Vagina (tissue), 2 donors: Measurements from ENCODE around the gene ZZZ3. TPM values are rescaled to one million over a fixed set of nuclear protein-coding genes. Genes with fewer than 3 reads are reported as not detected.

Source experiments
- DNase-seq, 2 donors: peaks; one replicate each; pipeline ENCODE4 v3.0.0-alpha.2; 2017; ENCODE audit errors: extremely low spot score in 2 of 2
- H3K27ac ChIP-seq: fragments of 200-600 bp; sonication (generic); one replicate; pipeline ENCODE4 v1.5.1; 2019
- H3K27me3 ChIP-seq: fragments of 200-600 bp; sonication (generic); one replicate; pipeline ENCODE4 v1.5.1; 2019
- H3K36me3 ChIP-seq, 2 donors: fragments of 200-600 bp; sonication (generic); one replicate each; pipeline ENCODE4 v1.5.1; 2017 to 2019
- H3K4me1 ChIP-seq: fragments of 200-600 bp; sonication (generic); one replicate; pipeline ENCODE4 v1.5.1; 2019
- H3K4me3 ChIP-seq, 2 donors: fragments of 200-600 bp; sonication (generic); 1 replicate in 1 of 2; 2 replicates in 1 of 2; pipeline ENCODE4 v1.5.1; 2016 to 2019
- H3K9me3 ChIP-seq: fragments of 200-600 bp; sonication (generic); one replicate; pipeline ENCODE4 v1.5.1; 2019
- CTCF ChIP-seq, 3 experiments: fragments of 450-650 bp in 2 of 3; fragments of 200-600 bp in 1 of 3; sonication (generic) in 1 of 3; IDR thresholded peaks; one replicate each; pipeline ENCODE4 v1.5.1; 2017 to 2019; ENCODE audit warnings: antibody characterized with exemption in 3 of 3, mild to moderate bottlenecking in 2 of 3, moderate library complexity in 2 of 3
- POLR2A ChIP-seq, 2 donors: fragments of 450-650 bp; IDR thresholded peaks; one replicate each; pipeline ENCODE4 v1.6.1; 2017; ENCODE audit warnings: antibody characterized with exemption in 2 of 2, mild to moderate bottlenecking in 2 of 2, moderate library complexity in 2 of 2
- POLR2AphosphoS5 ChIP-seq, 2 donors: sonication (generic); formaldehyde crosslinking; IDR thresholded peaks; one replicate each; pipeline ENCODE4 v1.9.0; 2017; ENCODE audit warnings: antibody characterized with exemption in 2 of 2, mild to moderate bottlenecking in 2 of 2, low read depth in 1 of 2; ENCODE audit not compliant: insufficient read depth in 1 of 2
- intact Hi-C: fragments of 100-400 bp; cut with DNase I; formaldehyde crosslinking; loops from one replicate; pipeline ENCODE4 v1.15.1; 2023
- small RNA-seq: library from RNA; depleted of rRNA; stranded (forward); fragments of <200 nt; gene quantifications from one replicate; pipeline ENCODE3, GENCODE V24; 2016
- total RNA-seq: library from RNA; depleted of rRNA; stranded (reverse); fragments of >200 nt; gene quantifications from one replicate; pipeline ENCODE4 v1.2.3, GENCODE V29; 2016

The ZZZ3 gene
- total RNA-seq, 1 donor from 2014 or later, result 63.1 TPM

- intact Hi-C loops, result no loop called here
Observed at GRCh38 chr1:77642941-77643340, 39.5 kb downstream of the ZZZ3 start.

GRCh38 chr1:77642196-77642595 lies 40.3 kb downstream of the ZZZ3 start:
- TF ChIP-seq POLR2A (IDR thresholded peaks at IDR 0.05), result no peak
- TF ChIP-seq POLR2AphosphoS5 (IDR thresholded peaks at IDR 0.05; ENCODE audit: insufficient read depth in 1 of 2, low read depth in 1 of 2), result no peak
- TF ChIP-seq CTCF (IDR thresholded peaks at IDR 0.05), result no peak
- H3K36me3 ChIP-seq, result peaks cover 0 to 19% of the 10 kb centered on the region in 2 donors
- intact Hi-C loops, result no loop called here

More at GRCh38 chr1:77642941-77643340, 39.5 kb downstream of the ZZZ3 start:
- Histone ChIP-seq H3K4me1 (no peaks in the 10 kb centered on the region), H3K36me3 (peaks cover 0 to 19% of the 10 kb centered on the region in 2 donors), H3K9me3 (no peaks in the 10 kb centered on the region), H3K27ac (no peak overlapping the region), H3K27me3 (no peaks in the 10 kb centered on the region), H3K4me3 (no peak overlapping the region)
- no peak for TF ChIP-seq CTCF (IDR thresholded peaks at IDR 0.05)
- TF ChIP-seq POLR2AphosphoS5 (IDR thresholded peaks at IDR 0.05; ENCODE audit: insufficient read depth in 1 of 2, low read depth in 1 of 2), result no peak
- TF ChIP-seq POLR2A (IDR thresholded peaks at IDR 0.05), result no peak
- no peak for DNase-seq

DNA sequence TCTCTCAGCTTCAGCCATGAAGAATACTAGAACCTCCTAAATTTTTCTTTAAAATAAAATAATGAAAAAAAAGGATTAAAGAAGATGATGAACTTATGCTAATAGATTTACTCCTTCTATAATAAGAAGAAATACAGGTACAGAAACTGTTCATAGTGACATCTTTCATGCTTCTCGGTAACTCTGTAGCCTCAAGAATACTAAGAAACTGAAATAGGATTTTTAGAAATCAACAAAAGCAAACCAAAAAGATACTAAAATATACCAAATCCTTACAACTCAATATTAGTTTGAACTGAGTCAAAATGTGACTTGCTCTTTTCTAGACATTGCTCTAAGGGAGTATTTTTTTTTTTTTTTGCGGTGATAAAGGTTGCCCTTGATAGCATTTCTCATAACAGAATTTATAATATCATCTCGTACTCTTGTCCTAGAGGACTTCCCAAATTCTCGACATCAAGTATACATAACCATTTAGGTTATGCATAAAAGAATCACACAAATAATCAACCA lies 42.8 kb downstream of the ZZZ3 start:
- intact Hi-C loops, result no loop called here
- peaks cover 0 to 10% of the 10 kb centered on the region in 2 donors for H3K36me3 ChIP-seq
- DNase-seq, result no peak
- no peak overlapping the region for H3K4me3 ChIP-seq
- H3K27ac ChIP-seq, result no peak overlapping the region
- no peak for TF ChIP-seq POLR2AphosphoS5 (IDR thresholded peaks at IDR 0.05; ENCODE audit: insufficient read depth in 1 of 2, low read depth in 1 of 2)
- no peak for TF ChIP-seq CTCF (IDR thresholded peaks at IDR 0.05)
- no peak for TF ChIP-seq POLR2A (IDR thresholded peaks at IDR 0.05)
- no peaks in the 10 kb centered on the region for H3K4me1 ChIP-seq
- H3K9me3 ChIP-seq, result no peaks in the 10 kb centered on the region
- H3K27me3 ChIP-seq, result no peaks in the 10 kb centered on the region

More at GRCh38 chr1:77642196-77642595, 40.3 kb downstream of the ZZZ3 start:
- H3K27me3 ChIP-seq, result no peaks in the 10 kb centered on the region
- H3K4me1 ChIP-seq, result no peaks in the 10 kb centered on the region
- H3K4me3 ChIP-seq, result no peak overlapping the region
- no peak for DNase-seq
- H3K27ac ChIP-seq, result no peak overlapping the region
- no peaks in the 10 kb centered on the region for H3K9me3 ChIP-seq

DNA sequence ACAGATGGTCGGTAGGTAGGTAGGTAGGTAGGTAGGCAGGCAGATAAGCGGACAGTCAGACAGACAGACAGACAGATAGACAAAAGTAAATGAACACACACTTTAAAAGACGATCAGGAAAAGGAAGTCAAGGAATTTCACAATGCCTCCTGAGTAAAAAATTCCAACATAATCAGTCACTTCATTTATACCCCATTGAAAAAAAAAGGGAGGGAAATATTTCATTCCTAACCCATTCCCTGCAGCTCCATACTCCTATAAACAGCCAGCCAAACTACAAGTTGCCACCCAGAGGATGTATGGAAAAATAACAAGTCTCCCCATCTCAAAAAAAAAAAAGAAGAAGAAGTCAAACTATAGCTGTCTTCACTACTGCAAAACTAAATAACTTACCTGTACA lies 43.4 kb downstream of the ZZZ3 start:
- intact Hi-C loops, result no loop called here
- TF ChIP-seq POLR2A (IDR thresholded peaks at IDR 0.05), result no peak

GRCh38 chr1:77636864-77637263 lies 45.6 kb downstream of the ZZZ3 start:
- Histone ChIP-seq H3K36me3 (peaks cover 0 to 19% of the 10 kb centered on the region in 2 donors), H3K27me3 (no peaks in the 10 kb centered on the region), H3K9me3 (no peaks in the 10 kb centered on the region), H3K4me3 (no peak overlapping the region), H3K4me1 (no peaks in the 10 kb centered on the region), H3K27ac (no peak overlapping the region)
- no peak for TF ChIP-seq POLR2A (IDR thresholded peaks at IDR 0.05)
- intact Hi-C loops, result no loop called here
- no peak for DNase-seq

More for the DNA sequence above, 43.4 kb downstream of the ZZZ3 start:
- Histone ChIP-seq H3K9me3 (no peaks in the 10 kb centered on the region), H3K27me3 (no peaks in the 10 kb centered on the region), H3K4me1 (no peaks in the 10 kb centered on the region), H3K36me3 (peaks cover 0 to 6% of the 10 kb centered on the region in 2 donors), H3K4me3 (no peak overlapping the region), H3K27ac (no peak overlapping the region)
- no peak for DNase-seq

Small RNA genes within 50 kb of the gene (small RNA-seq; reads per million reads assigned to genes)
- not detected for gene RN7SL370P

Other genes with a start within 250 kb of the ZZZ3 start
- gene USP33, start 77.2 kb upstream of the ZZZ3 start, total RNA-seq, result 65.3 TPM
- 10.8 TPM for gene MIGA1, start 97.0 kb upstream of the ZZZ3 start, total RNA-seq
- gene NEXN, start 206.0 kb upstream of the ZZZ3 start, total RNA-seq, result 20.1 TPM